Measurements from ENCODE around the gene STAT4. TPM values are rescaled to one million over a fixed set of nuclear protein-coding genes. Genes with fewer than 3 reads are reported as not detected.
A peak's percentile ranks its signal among the peaks of the same experiment; 100 is the strongest.

STAT4 gene
- polyA plus RNA-seq, 1 of the 3 experiments (the other 2 are of a cell fraction) = 0.12 TPM

- TF ChIP-seq REST (IDR thresholded peaks at IDR 0.05; ENCODE audit: low read depth, low read length) = no peak
- TF ChIP-seq POLR2AphosphoS5 (IDR thresholded peaks at IDR 0.05; ENCODE audit: low read depth, low read length) = peak; percentile 40; the same call in 1 of the 2 replicates
- TF ChIP-seq USF2 (IDR thresholded peaks at IDR 0.05; ENCODE audit: borderline replicate concordance, low read depth, low read length) = no peak
- peak; percentile 87 for TF ChIP-seq JUND (IDR thresholded peaks at IDR 0.05)
- TF ChIP-seq EP300 (IDR thresholded peaks at IDR 0.05; ENCODE audit: borderline replicate concordance in 1 of 2, low read depth in 1 of 2, low read length in 1 of 2) = peak in 1 of 2 experiments; percentile 93; a peak in 2 of 4 replicates
- peak; percentile 88 for TF ChIP-seq TCF12 (IDR thresholded peaks at IDR 0.05)
- TF ChIP-seq, protein P1, sequence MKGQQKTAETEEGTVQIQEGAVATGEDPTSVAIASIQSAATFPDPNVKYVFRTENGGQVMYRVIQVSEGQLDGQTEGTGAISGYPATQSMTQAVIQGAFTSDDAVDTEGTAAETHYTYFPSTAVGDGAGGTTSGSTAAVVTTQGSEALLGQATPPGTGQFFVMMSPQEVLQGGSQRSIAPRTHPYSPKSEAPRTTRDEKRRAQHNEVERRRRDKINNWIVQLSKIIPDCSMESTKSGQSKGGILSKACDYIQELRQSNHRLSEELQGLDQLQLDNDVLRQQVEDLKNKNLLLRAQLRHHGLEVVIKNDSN (IDR thresholded peaks at IDR 0.05; ENCODE audit: borderline replicate concordance, low read depth) = peak; percentile 66
- no peak for TF ChIP-seq CTCF (IDR thresholded peaks at IDR 0.05)
- TF ChIP-seq NFIC (IDR thresholded peaks at IDR 0.05; ENCODE audit: borderline replicate concordance) = peak; percentile 99
- TF ChIP-seq MEF2A (IDR thresholded peaks at IDR 0.05; ENCODE audit: borderline replicate concordance, low read depth) = peak; percentile 55; the same call in 1 of the 2 replicates
- no peak for TF ChIP-seq RFX5 (IDR thresholded peaks at IDR 0.05; ENCODE audit: low read length)
- TF ChIP-seq RXRA (IDR thresholded peaks at IDR 0.05; ENCODE audit: borderline replicate concordance, low read depth) = peak; percentile 95
- TF ChIP-seq FOXM1 (IDR thresholded peaks at IDR 0.05; ENCODE audit: low read depth) = peak; percentile 83
These were observed 21.0 kb upstream of the STAT4 start (continued) for GRCh38 chr2:191171708-191172355.
